ENCODE data around the gene TMED4. TPM values are rescaled to one million over a fixed set of nuclear protein-coding genes. Genes with fewer than 3 reads are reported as not detected.

TMED4 gene
- total and polyA plus RNA-seq, 2 donors (not counting 1 experiment from before 2014, with no cell fraction given): 84.1 to 102 TPM

- H3K4me2 ChIP-seq (replicated peaks; ENCODE audit: low read depth, low read length, poor library complexity, severe bottlenecking): no peak overlapping the region
- 60% methylated on average over 3 of the region's 5 CpGs for WGBS (ENCODE audit: insufficient coverage)
Observed at GRCh38 chr7:44595934-44596635, 14.1 kb upstream of the TMED4 start.

More at GRCh38 chr7:44595934-44596635, 14.1 kb upstream of the TMED4 start:
- peaks cover 18% of the 10 kb centered on the region for H3K27me3 Mint-ChIP-seq
- ATAC-seq (ENCODE audit: low read depth) (no peak), DNase-seq (no peak)
- intact Hi-C loops (cut with micrococcal nuclease): no loop called here
- H3K4me3 ChIP-seq (ENCODE audit: control extremely low read depth in 1 of 5, extremely low read depth in 1 of 5, insufficient read depth in 1 of 5, low read depth in 2 of 5, low read length in 4 of 5): no peak overlapping the region
- peaks cover 0 to 4% (median 0%) of the 10 kb centered on the region in 4 experiments for H3K27me3 ChIP-seq (replicated peaks in 1 of 4; ENCODE audit: control extremely low read depth in 1 of 4, control insufficient read depth in 3 of 4, insufficient read depth in 4 of 4, low read length in 3 of 4)
- no peaks in the 10 kb centered on the region for H4K20me1 ChIP-seq (ENCODE audit: control insufficient read depth, insufficient read depth, low read length, poor library complexity, severe bottlenecking)
- no peaks in the 10 kb centered on the region for H3K9me3 ChIP-seq (ENCODE audit: control extremely low read depth in 1 of 3, control insufficient read depth in 2 of 3, insufficient read depth in 1 of 3, low read length in 2 of 3)
- TF ChIP-seq CTCF (IDR thresholded peaks at IDR 0.05) (no peak), EZH2 (IDR thresholded peaks at IDR 0.05; ENCODE audit: borderline replicate concordance, insufficient read depth, low read depth, low read length, poor library complexity, severe bottlenecking) (no peak)
- ChIA-PET POLR2A (no interaction called here), CTCF (no interaction called here)
- no peaks in the 10 kb centered on the region for H3K79me2 ChIP-seq (ENCODE audit: control insufficient read depth, insufficient read depth, low read length)
- H3K27ac Mint-ChIP-seq: no peak overlapping the region
- H3K4me1 Mint-ChIP-seq: peaks cover 1% of the 10 kb centered on the region
- H3K9me3 Mint-ChIP-seq (ENCODE audit: insufficient read depth): no peaks in the 10 kb centered on the region
- no peaks in the 10 kb centered on the region for H3K36me3 ChIP-seq (replicated peaks in 1 of 2; ENCODE audit: control extremely low read depth in 1 of 2, control insufficient read depth in 1 of 2, extremely low read depth in 1 of 2, insufficient read depth in 2 of 2, low read length in 1 of 2)
- H3K9ac ChIP-seq (ENCODE audit: low read length): no peak overlapping the region
- no peaks in the 10 kb centered on the region for H3K4me1 ChIP-seq (ENCODE audit: control insufficient read depth in 2 of 2, insufficient read depth in 2 of 2, low read length in 2 of 2)
- H2AFZ ChIP-seq (ENCODE audit: insufficient read depth, low read depth, low read length, poor library complexity, severe bottlenecking): no peak overlapping the region
- H3K27ac ChIP-seq (ENCODE audit: low read length in 2 of 2): no peak overlapping the region
- H3K4me3 Mint-ChIP-seq: no peak overlapping the region

Data from B cell (primary cell).